Smooth muscle cell (in vitro differentiated cells): ENCODE measurements around the gene AANAT. TPM values are rescaled to one million over a fixed set of nuclear protein-coding genes. Genes with fewer than 3 reads are reported as not detected.

Source experiments
- DNase-seq: peaks from one replicate; lab custom pipeline; 2025; ENCODE audit not compliant: unreplicated experiment; lab: John Stamatoyannopoulos, UW
- H2AFZ ChIP-seq: fragments of 200-600 bp; sonication (generic); 2 replicates; pipeline ENCODE4 v1.6.0; 2016; ENCODE audit warnings: antibody characterized with exemption, low read depth, mild to moderate bottlenecking
- H3F3A ChIP-seq: fragments of 200-600 bp; sonication (generic); 2 replicates; pipeline ENCODE4 v1.6.0; 2017; ENCODE audit warnings: antibody characterized with exemption, low read depth
- H3K27ac ChIP-seq: fragments of 200-600 bp; sonication (generic); 2 replicates; pipeline ENCODE4 v1.5.1; 2016; ENCODE audit warnings: low read depth, mild to moderate bottlenecking
- H3K27me3 ChIP-seq: fragments of 200-600 bp; sonication (generic); 2 replicates; pipeline ENCODE4 v1.6.1; 2016; ENCODE audit warnings: low read depth, mild to moderate bottlenecking
- H3K36me3 ChIP-seq: fragments of 200-600 bp; sonication (generic); 2 replicates; pipeline ENCODE4 v1.5.1; 2016; ENCODE audit warnings: low read depth
- H3K4me1 ChIP-seq: fragments of 200-600 bp; sonication (generic); 2 replicates; pipeline ENCODE4 v1.5.1; 2016; ENCODE audit warnings: low read depth
- H3K4me2 ChIP-seq: fragments of 200-600 bp; sonication (generic); 2 replicates; pipeline ENCODE4 v1.6.0; 2016; ENCODE audit warnings: mild to moderate bottlenecking
- H3K4me3 ChIP-seq: fragments of 200-600 bp; sonication (generic); 2 replicates; pipeline ENCODE4 v1.5.1; 2016; ENCODE audit warnings: mild to moderate bottlenecking
- H3K79me2 ChIP-seq: fragments of 200-600 bp; sonication (generic); 2 replicates; pipeline ENCODE4 v1.6.0; 2016; ENCODE audit warnings: low read depth, mild to moderate bottlenecking
- H3K9ac ChIP-seq: fragments of 200-600 bp; sonication (generic); 2 replicates; pipeline ENCODE4 v1.6.0; 2016; ENCODE audit warnings: low read depth
- H3K9me3 ChIP-seq: fragments of 200-600 bp; sonication (generic); replicated peaks from 2 replicates; pipeline ENCODE4 v1.5.1; 2016; ENCODE audit warnings: low read depth
- H4K20me1 ChIP-seq: fragments of 200-600 bp; sonication (generic); 2 replicates; pipeline ENCODE4 v1.6.0; 2016; ENCODE audit warnings: low read depth
- CTCF ChIP-seq: fragments of 200-600 bp; sonication (generic); IDR thresholded peaks from 2 replicates; pipeline ENCODE4 v1.5.1; 2017; ENCODE audit warnings: borderline replicate concordance, mild to moderate bottlenecking, antibody characterized with exemption; ENCODE audit not compliant: insufficient read depth, poor library complexity, severe bottlenecking
- WGBS: methylation state at CpG from one replicate; pipeline ENCODE4 v1.1.7; 2016; ENCODE audit warnings: low lambda C conversion rate; 5-methylcytosine and 5-hydroxymethylcytosine counted together
- polyA plus RNA-seq: library from polyadenylated mRNA; unstranded; fragments of >200 nt; fragmentation: Nextera tagmentation; extraction: Ambion mirVana; gene quantifications from 2 replicates; pipeline ENCODE4 v1.2.1, GENCODE V29; 2016
- total RNA-seq: library from RNA; depleted of rRNA; stranded (reverse); fragments of >200 nt; gene quantifications from 2 replicates; pipeline ENCODE4 v1.2.3, GENCODE V29; 2014

The AANAT gene
- total and polyA plus RNA-seq, 2 experiments from 2014 or later: not detected

- H4K20me1 ChIP-seq: no peaks in the 10 kb centered on the region
- no peak overlapping the region for H3K4me2 ChIP-seq
- H3K9ac ChIP-seq: no peak overlapping the region
- H2AFZ ChIP-seq: no peak overlapping the region
- no peaks in the 10 kb centered on the region for H3K27me3 ChIP-seq
- no peak overlapping the region for H3K4me3 ChIP-seq
- no peak for DNase-seq
- no peak overlapping the region for H3K27ac ChIP-seq
- no peaks in the 10 kb centered on the region for H3K9me3 ChIP-seq
- TF ChIP-seq CTCF: no peak
- 85% methylated on average over 8 of the region's 8 CpGs for WGBS
- H3F3A ChIP-seq: no peaks in the 10 kb centered on the region
- H3K4me1 ChIP-seq: peaks cover 13% of the 10 kb centered on the region
- no peaks in the 10 kb centered on the region for H3K36me3 ChIP-seq
- no peaks in the 10 kb centered on the region for H3K79me2 ChIP-seq
These were observed 618 bp downstream of the AANAT start for GRCh38 chr17:76467809-76468633.

- Histone ChIP-seq H3F3A (no peaks in the 10 kb centered on the region), H2AFZ (no peak overlapping the region), H3K4me3 (no peak overlapping the region), H3K79me2 (no peaks in the 10 kb centered on the region), H3K36me3 (no peaks in the 10 kb centered on the region), H3K4me2 (no peak overlapping the region), H3K4me1 (peaks cover 13% of the 10 kb centered on the region), H3K9ac (no peak overlapping the region), H3K27me3 (no peaks in the 10 kb centered on the region), H3K27ac (no peak overlapping the region), H4K20me1 (no peaks in the 10 kb centered on the region), H3K9me3 (no peaks in the 10 kb centered on the region)
- WGBS: 92% methylated on average over 14 of the region's 14 CpGs
- DNase-seq: no peak
- TF ChIP-seq CTCF: no peak
These were observed 1.2 kb downstream of the AANAT start for GRCh38 chr17:76468634-76469010.

GRCh38 chr17:76469076-76469990 lies 1.9 kb downstream of the AANAT start:
- Histone ChIP-seq H3K9me3 (no peaks in the 10 kb centered on the region), H3K27ac (no peak overlapping the region), H3K9ac (no peak overlapping the region), H3K79me2 (no peaks in the 10 kb centered on the region), H3F3A (no peaks in the 10 kb centered on the region), H3K36me3 (no peaks in the 10 kb centered on the region), H4K20me1 (no peaks in the 10 kb centered on the region), H3K27me3 (no peaks in the 10 kb centered on the region), H3K4me3 (no peak overlapping the region), H3K4me1 (peaks cover 13% of the 10 kb centered on the region), H3K4me2 (no peak overlapping the region), H2AFZ (no peak overlapping the region)
- no peak for TF ChIP-seq CTCF
- DNase-seq: no peak
- WGBS: 95% methylated on average over 36 of the region's 38 CpGs
